HPDE6-E6E7 (cell line): ENCODE measurements around the gene RPS15.

Experiments used
- DNase-seq: peaks from one replicate; pipeline ENCODE4 v3.0.0; 2011; ENCODE audit warnings: missing footprints; ENCODE audit errors: extremely low spot score

RPS15 gene

GRCh38 chr19:1438035-1438932 lies at the start of gene RPS15:
RPS15 (plus strand) TSS chr19:1438396; CDS start chr19:1438426, 30 bp downstream.
- DNase-seq: peak; percentile 82

GRCh38 chr19:1388637-1389026 lies 49.6 kb upstream of the RPS15 start:
- DNase-seq: no peak

GRCh38 chr19:1389033-1389940 lies 48.9 kb upstream of the RPS15 start:
- DNase-seq: no peak

DNA sequence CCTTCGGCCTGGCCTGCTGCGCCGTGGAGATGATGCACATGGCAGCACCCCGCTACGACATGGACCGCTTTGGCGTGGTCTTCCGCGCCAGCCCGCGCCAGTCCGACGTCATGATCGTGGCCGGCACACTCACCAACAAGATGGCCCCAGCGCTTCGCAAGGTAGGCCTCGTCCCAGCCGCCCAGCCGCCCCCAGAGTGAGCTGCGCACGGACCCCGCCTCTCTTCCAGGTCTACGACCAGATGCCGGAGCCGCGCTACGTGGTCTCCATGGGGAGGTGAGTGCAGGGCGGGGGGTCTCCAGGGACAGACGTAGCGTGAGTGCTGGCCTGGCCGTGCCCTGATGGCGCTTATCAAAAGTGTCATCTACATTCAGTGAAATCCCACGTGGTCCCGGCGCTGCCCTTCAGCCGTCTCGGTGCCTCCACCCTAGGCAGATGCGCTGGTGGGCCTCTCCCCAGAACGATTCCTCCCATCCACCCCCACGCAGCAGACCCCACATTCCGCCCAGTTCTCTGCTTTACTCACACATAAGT lies 47.2 kb upstream of the RPS15 start:
- DNase-seq: no peak

DNA sequence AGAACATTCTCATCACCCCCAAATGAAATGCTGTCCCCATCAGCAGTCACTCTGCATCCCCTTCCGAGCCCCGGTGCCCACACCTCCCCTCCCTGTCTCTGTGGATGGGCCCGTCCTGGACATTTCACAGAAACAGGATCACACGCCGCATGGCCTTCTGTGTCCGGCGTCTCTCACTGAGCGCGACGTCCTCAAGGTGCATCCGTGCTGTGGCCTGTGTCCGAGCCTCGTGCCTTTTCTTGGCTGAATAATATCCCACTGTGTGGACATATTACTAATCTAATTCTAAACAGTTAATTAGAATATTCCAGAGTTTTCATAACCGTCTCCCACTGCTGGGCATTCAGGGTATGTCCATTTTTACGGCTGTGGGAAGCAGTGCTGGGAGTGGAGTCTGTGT lies 45.8 kb upstream of the RPS15 start:
- no peak for DNase-seq

GRCh38 chr19:1392939-1393530 lies 45.2 kb upstream of the RPS15 start:
- DNase-seq: no peak

DNA sequence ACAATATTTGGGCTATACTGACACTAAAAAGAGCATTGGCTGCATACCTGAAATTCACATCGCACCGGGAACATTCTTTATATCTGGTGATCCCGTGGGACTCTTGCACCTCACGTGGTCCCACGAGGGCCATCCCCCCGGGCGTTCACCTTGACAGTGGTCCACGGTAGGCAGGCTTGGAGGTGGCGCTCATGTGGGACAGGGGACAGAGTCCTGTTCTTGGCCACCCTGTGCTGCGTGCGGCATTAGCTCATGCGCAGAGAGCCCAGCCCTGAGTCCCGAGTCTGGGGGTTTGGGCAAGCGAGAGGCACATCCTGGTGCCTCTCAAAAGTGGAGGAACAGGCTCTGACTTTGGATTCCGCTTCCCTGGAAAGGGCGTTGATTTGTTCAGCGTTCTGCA lies 44.4 kb upstream of the RPS15 start:
- no peak for DNase-seq

DNA sequence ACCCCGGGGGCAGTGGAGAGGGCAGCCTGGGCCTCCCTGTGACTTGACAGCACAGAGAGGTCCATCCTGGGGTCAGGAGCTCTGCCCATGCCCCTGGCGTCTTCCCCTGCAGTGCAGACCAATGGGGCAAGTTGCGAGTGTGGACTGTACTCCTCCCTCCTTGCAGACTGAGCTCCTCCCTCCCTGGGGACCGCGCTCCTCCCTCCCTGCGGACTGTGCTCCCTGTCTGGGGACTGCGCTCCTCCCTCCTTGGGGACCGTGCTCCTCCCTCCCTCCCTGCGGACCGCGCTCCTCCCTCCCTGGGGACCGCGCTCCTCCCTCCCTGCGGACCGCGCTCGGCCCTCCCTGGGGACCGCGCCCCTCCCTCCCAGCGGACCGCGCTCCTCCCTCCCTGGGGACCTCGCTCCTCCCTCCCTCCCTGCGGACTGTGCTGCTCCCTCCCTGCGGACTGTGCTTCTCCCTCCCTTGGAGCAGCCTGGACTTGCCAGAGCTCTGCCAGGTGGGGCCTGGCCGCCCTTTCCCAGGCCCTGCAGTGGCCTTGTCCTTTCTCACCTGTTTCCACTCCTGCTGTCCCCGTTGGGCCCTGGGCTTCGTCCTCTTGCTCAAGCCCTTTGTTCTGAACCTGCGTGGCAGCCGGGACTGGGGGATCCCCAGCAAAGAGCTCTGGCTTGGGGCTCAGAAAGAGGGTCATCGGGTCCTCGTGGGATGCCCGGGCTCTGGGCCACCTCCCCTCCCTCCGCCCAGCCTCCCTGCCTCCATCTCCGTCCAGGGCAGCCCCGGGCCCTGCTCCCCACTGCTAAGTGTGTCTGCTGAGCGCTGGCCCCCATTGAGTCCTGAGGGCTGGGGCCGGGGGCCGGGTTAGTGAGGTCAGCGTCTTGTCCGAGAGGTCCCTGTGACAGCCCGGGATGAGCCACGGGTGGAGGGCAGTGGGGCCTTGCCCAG lies 43.7 kb upstream of the RPS15 start:
- DNase-seq: no peak

GRCh38 chr19:1395194-1396018 lies 42.8 kb upstream of the RPS15 start:
- no peak for DNase-seq

- DNase-seq: no peak
Measured at GRCh38 chr19:1396019-1396767, 42.0 kb upstream of the RPS15 start.

DNA sequence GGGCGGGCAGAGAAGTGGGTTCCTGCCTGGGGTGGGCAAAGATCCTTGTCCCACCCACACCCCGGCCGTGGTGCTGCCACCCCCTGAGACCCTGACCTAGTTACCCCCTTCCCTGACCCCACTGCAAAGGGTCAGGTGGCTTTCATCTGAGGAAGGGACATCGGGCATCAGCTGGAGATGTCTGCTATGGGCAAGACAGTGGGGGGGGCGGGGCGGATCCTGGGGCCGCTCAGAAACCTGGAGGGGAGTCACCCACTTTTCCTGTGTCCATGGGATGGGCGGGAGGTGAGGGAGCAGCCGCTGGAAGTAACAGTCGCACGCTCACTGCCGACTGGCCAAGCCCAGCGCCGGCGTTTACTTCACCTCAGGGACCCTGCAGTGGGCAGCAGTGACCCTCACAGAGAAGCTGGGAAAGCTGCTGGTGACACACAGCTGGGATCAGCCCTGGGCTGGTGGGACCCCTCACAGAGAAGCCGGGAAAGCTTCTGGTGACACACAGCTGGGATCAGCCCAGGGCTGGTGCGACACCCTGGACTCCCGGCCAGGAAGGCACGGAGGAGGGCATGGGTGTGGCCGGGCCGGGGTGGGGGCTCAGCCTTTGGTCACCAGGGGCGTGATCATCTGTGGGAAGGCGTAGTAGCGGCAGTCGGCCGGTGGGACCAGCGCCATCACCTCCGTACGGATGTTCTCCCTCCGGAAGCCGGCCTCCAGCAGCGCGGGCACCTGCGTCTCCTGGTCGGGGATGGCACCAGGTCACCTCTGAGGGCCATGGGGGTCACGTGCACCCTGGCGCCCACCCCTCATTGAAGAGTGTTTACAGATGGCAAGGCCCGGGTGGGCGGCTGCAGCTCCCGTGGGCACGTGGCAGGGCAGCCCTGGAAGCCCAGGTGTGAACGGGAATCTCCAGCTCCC lies 41.2 kb upstream of the RPS15 start:
- no peak for DNase-seq

DNA sequence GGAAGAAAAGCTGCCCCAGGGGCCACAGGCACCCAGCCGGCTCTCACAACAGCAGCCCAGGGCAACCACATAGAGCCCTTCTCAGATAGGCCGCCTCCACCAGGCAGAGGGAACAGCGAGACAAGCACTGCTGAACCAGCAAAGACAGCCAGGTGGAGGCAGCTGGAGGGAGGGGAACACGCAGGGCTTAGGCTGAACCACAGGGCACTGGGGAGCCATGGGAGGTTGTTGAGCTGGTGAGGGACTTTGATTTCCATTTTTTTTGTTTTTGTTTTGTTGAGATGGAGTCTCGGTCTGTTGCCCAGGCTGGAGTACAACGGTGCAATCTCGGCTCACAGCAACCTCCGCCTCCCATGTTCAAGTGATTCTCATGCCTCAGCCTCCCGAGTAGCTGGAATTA lies 40.4 kb upstream of the RPS15 start:
- DNase-seq: no peak

DNA sequence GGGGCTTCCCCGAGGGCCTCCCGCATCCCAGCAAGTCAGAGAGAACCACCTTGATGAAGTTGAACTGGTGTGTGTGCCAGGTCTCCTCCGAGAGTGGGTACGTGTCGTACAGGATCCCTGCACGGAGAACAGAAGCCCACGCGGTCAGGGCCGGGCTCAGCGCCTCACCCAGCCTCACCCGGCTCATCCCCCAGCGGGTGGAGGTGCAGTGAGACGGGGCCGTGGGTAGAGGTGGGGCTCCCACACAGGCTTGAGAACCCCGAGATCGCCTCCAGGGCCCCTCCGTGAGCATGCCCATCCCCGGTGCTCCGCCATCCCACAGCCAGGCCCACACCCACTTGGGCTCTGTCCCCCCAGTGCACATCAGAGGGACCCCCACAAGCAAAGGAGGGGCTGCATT lies 39.1 kb upstream of the RPS15 start:
- no peak for DNase-seq

- DNase-seq: no peak
Measured at GRCh38 chr19:1399745-1400144, 38.5 kb upstream of the RPS15 start.

- DNase-seq: no peak
Measured at GRCh38 chr19:1400281-1401137, 37.7 kb upstream of the RPS15 start.

GRCh38 chr19:1401138-1401888 lies 36.9 kb upstream of the RPS15 start, which contains the start of gene GAMT:
GAMT (minus strand) TSS chr19:1401542; CDS start chr19:1401476, 66 bp downstream.
- no peak for DNase-seq

DNA sequence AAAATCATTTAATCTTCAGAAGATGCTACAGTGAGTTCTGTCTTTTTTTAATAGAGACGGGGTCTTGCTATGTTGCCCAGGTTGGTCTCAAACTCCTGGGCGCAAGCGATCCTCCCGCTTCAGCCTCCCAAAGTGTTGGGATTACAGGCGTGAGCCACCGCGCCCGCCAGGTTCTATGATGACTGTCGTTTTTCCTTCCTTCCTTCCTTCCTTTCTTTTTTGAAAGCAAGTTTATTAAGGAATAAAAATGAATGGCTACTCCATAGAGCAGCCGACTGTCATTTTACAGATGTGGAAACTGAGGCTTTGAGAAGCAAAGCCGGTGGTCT lies 36.3 kb upstream of the RPS15 start:
- DNase-seq: no peak
